GM12864 (cell line): ENCODE measurements around the gene LRRC63.
"Not testable (repeated sequence)": the region's sequence is repeated elsewhere in the genome, so short reads cannot be mapped to it uniquely, and the experiment has no call there.

Experiments
- DNase-seq: peaks from one replicate; pipeline ENCODE4 v3.0.0-alpha.2; 2011; ENCODE audit warnings: low read depth
- H3K4me3 ChIP-seq: 2 replicates; pipeline ENCODE4 v1.5.1; 2011; ENCODE audit warnings: mild to moderate bottlenecking, low read depth, low read length, control low read depth
- CTCF ChIP-seq: IDR thresholded peaks from 2 replicates; pipeline ENCODE4 v1.5.1; 2011; ENCODE audit warnings: low read depth, mild to moderate bottlenecking, moderate library complexity, low read length, control low read depth, inconsistent platforms; ENCODE audit errors: missing control alignments

LRRC63 gene

GRCh38 chr13:46211483-46212351 lies at the start of gene LRRC63:
TSS of gene LRRC63 (plus strand) at chr13:46211928. CDS start at chr13:46213035, 1,107 bp downstream.
- no peak for TF ChIP-seq CTCF
- H3K4me3 ChIP-seq: peak within 1 kb of the TSS; percentile 62
- DNase-seq: peak; percentile 29

GRCh38 chr13:46162741-46163140 lies 49.0 kb upstream of the LRRC63 start:
- DNase-seq: not testable (repeated sequence)
- H3K4me3 ChIP-seq: peak overlapping the region; percentile 45

GRCh38 chr13:46164661-46165060 lies 47.1 kb upstream of the LRRC63 start:
- no peak for DNase-seq
- H3K4me3 ChIP-seq: peak overlapping the region; percentile 35; the same call in 1 of the 2 replicates
- no peak for TF ChIP-seq CTCF

GRCh38 chr13:46165485-46166223 lies 46.1 kb upstream of the LRRC63 start:
- peak overlapping the region; percentile 35; the same call in 1 of the 2 replicates for H3K4me3 ChIP-seq
- TF ChIP-seq CTCF: no peak
- DNase-seq: no peak

- DNase-seq: no peak
- H3K4me3 ChIP-seq: peak overlapping the region; percentile 42; the same call in 1 of the 2 replicates
- TF ChIP-seq CTCF: no peak
Observed at GRCh38 chr13:46166224-46166584, 45.5 kb upstream of the LRRC63 start.

- peak overlapping the region; percentile 53 for H3K4me3 ChIP-seq
- no peak for TF ChIP-seq CTCF
- DNase-seq: no peak
Observed at GRCh38 chr13:46166947-46167610, 44.6 kb upstream of the LRRC63 start.

- DNase-seq: no peak
- peak overlapping the region; percentile 53 for H3K4me3 ChIP-seq
- no peak for TF ChIP-seq CTCF
Observed at GRCh38 chr13:46168341-46168740, 43.4 kb upstream of the LRRC63 start.
